NCI-H1436 treated with DMSO at 0.1 percent for 48 hours (cell line): ENCODE results near the gene IFT81.
A peak's percentile ranks its signal among the peaks of the same experiment; 100 is the strongest.
"Not testable (repeated sequence)": the region's sequence is repeated elsewhere in the genome, so short reads cannot be mapped to it uniquely, and the experiment has no call there.

Experiments used
- DNase-seq: peaks from one replicate; lab custom pipeline; 2025; lab: John Stamatoyannopoulos, UW

IFT81 gene, protein sequence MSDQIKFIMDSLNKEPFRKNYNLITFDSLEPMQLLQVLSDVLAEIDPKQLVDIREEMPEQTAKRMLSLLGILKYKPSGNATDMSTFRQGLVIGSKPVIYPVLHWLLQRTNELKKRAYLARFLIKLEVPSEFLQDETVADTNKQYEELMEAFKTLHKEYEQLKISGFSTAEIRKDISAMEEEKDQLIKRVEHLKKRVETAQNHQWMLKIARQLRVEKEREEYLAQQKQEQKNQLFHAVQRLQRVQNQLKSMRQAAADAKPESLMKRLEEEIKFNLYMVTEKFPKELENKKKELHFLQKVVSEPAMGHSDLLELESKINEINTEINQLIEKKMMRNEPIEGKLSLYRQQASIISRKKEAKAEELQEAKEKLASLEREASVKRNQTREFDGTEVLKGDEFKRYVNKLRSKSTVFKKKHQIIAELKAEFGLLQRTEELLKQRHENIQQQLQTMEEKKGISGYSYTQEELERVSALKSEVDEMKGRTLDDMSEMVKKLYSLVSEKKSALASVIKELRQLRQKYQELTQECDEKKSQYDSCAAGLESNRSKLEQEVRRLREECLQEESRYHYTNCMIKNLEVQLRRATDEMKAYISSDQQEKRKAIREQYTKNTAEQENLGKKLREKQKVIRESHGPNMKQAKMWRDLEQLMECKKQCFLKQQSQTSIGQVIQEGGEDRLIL

DNA sequence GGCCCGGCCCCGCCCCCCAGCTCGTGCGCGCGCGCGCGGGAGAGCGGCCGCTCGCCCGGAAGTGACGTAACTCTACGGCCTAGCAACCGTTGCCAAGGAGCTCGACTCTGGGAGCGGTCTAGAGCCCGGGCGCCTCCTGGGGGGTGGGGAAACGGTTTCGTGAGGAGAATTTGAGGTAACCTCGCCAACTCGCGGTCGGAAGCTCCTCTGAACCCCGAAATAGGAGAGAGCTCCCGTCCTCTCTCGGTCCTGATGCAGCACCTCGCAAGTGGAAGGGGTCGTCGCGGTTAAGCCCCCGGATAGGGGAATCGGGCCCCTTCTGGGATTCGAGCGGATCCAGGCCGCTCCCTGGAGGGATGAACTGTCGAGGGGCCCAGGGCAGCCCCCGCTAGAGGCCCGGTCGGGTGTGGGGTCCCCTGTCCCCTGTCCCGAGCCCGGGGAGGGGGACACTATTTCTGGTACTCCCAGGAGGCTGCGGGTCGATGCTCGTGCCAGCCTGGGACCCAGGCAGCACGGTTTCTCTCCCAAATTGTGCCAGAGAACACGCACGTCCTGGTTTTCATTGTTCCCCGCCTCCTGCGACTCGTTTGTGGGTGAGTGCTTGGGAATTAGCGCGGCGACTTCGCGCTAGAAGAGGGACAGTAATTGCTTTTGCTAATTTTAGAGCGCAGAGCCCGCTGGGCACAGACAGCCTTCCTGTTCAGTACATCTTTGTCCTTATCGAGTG lies at the start of gene IFT81:
Gene IFT81, plus strand, starts transcription at position 89 of the 727 bp plus-strand sequence. CDS start 3,024 bp downstream, outside the sequence.
- DNase-seq = peak; percentile 49

DNA sequence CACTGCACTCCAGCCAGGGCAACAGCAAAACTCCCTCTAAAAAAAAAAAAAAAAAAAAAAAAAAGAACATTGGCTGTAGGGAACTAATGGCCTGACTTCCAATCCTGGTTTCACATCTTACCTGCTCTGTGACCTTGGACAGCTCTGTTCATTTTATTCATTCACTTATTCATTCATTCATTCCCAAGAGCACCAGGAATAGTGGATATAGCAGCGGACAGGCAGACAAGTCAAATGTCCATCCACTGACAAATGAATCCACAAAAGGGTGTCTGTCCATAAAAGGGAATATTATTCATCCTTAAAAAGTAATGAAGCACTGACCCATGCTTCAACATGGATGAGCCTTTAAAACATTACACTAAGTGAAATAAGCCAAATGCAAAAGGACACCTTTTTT lies 48.3 kb upstream of the IFT81 start:
- no peak for DNase-seq

- no peak for DNase-seq
Measured at GRCh38 chr12:110077800-110078199, 46.4 kb upstream of the IFT81 start.

- no peak for DNase-seq
Measured at GRCh38 chr12:110079477-110080400, 44.4 kb upstream of the IFT81 start.

DNA sequence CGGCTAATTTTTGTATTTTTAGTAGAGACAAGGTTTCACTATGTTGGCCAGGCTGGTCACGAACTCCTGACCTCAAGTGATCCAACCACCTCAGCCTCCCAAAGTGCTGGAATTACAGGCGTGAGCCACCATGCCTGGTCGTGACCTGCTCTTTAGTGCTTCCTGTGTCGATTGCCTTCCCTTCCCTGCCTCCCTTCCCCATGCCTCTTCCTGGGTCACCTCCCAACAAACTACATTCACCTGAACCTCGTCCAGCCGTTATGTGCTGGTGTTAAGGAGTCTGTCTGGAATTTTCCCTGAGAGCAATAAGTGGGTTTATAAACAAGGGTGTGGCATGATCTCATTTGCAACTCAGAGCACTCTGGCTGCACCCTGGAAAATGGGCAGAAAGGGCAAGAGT lies 43.7 kb upstream of the IFT81 start:
- no peak for DNase-seq

DNA sequence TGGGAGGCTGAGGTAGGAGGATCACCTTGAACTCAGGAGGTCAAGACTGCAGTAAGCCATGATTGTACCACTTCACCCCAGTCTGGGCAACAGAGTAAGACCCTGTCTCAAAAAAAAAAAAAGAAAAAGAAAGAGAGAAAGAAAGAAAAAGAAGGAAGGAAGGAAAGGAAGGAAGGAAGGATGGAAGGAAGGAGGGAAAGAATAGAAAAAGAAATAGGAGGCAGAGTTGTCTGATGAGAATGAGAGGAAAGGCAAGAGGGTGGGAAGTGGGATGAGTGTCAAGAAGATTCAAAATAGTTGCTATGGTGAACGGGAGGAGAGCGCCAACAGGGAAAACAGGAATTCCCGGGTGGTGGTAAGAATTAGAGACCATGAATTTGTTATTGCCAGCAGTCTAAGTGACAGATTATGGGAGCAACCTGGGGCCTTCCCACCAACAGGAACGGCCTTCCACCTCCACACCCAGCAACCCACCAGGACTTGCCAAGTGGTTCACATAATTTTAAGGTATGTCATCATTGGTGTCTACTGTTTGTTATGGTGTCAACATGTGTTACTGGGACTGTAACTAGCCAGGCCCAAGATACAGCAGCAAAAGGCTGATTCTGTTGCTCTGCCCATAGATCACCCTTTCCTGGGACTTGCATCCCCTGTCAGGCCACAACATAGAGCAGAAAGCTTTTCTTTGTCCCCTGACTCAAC lies 39.7 kb upstream of the IFT81 start:
- no peak for DNase-seq

- not testable (repeated sequence) for DNase-seq
Measured at GRCh38 chr12:110088216-110088615, 35.9 kb upstream of the IFT81 start.

DNA sequence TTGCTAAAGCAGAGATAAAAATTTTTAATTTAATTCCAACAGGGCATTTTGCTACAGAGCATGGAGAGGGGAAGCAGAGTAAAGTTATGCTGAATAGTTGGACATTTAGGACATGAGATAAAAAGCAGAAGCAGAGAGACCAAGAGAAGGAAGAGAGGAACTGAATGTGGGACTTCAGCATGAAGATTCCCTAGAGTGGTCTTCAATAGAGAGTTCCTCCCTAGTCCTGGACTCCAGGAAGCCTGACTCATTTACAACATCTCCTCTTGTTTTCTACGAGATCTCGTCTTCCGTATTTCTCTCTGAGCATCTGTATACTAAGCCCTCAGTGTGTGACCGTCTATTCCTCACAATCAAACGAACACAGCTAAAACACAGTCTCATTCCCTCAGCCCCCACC lies 35.2 kb upstream of the IFT81 start:
- DNase-seq = no peak

DNA sequence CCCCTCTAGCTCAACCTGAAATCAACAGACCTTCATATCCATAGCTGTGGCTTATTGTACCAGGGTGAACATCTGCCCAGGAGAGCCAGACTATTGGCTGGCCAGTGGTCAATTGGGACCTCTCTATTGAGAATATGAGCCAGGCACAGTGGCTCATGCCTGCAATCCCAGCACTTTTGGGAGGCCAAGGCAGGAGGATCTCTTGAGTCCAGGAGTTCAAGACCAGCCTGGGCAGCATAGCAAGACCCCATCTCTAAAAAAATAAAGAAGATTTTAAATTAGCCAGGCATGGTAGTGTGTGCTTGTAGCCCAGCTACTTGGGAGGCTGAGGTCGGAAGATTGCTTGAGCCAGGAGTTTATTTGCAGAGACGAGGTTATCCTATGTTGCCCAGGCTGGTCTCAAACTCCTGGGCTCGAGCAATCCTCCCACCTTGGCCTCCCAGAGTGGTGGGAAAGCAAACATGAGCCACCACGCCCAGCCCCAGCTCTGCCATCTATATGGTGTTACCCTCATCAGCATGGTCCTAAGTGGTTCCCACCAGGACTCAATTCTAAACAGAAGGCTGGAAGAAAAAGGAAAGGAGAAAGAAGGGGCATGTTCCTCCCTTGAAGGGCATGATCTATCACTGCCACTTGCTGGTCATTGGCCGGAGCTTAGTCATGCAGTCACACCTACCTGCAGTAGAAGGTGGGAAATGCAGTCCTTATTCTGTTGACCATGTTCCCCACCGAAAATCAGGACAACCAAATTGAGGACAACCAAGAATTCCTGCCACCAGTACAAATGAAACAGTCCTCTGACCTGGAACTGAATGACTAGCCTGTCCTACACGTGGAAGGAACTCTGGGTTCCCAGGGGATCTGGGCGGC lies 33.7 kb upstream of the IFT81 start:
- DNase-seq = no peak

GRCh38 chr12:110091136-110091711 lies 32.9 kb upstream of the IFT81 start:
- DNase-seq = no peak

GRCh38 chr12:110093631-110094311 lies 30.4 kb upstream of the IFT81 start:
- DNase-seq = no peak

GRCh38 chr12:110100315-110100970 lies 23.7 kb upstream of the IFT81 start:
- peak; percentile 54 for DNase-seq

GRCh38 chr12:110102255-110102654 lies 21.9 kb upstream of the IFT81 start:
- no peak for DNase-seq

- DNase-seq = no peak
Measured at GRCh38 chr12:110104188-110105094, 19.7 kb upstream of the IFT81 start.

- DNase-seq = no peak
Measured at GRCh38 chr12:110105159-110105558, 19.0 kb upstream of the IFT81 start.

DNA sequence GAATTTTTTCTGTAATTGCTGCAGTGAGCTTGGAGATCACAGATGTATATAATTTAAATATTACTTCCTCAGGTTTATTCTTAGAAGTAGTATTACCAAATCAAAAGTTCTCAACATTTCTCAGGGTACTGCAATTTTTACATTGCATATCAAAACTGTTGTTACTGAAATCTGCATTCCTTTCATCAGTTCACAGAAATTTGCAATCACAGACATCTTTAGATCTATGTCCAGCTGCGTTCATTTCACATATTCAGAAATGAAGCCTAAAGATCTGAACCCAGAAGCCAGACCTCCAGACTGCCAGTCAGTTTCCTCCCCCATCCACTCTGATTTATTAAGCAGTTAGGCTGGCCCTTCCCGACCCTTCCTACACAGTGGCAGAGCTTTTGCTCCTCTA lies 18.2 kb upstream of the IFT81 start:
- DNase-seq = no peak
